ENCODE data around the gene PRKAR1B. TPM values are rescaled to one million over a fixed set of nuclear protein-coding genes. Genes with fewer than 3 reads are reported as not detected.

Gene PRKAR1B
- total and polyA plus RNA-seq, 2 donors (not counting 1 experiment from before 2014, with no cell fraction given), result 4.5 to 8.6 TPM

GRCh38 chr7:550881-551614 lies 176.0 kb downstream of the PRKAR1B start:
- H3K9me3 Mint-ChIP-seq (ENCODE audit: insufficient read depth), result no peaks in the 10 kb centered on the region
- H3K79me2 ChIP-seq (ENCODE audit: control insufficient read depth, insufficient read depth, low read length), result no peaks in the 10 kb centered on the region
- no peak overlapping the region for H3K4me3 Mint-ChIP-seq
- WGBS (ENCODE audit: insufficient coverage), result 94% methylated on average over 19 of the region's 19 CpGs
- no peak overlapping the region for H3K9ac ChIP-seq (ENCODE audit: low read length)
- ATAC-seq (ENCODE audit: low read depth) (no peak), DNase-seq (no peak)
- H3K4me1 Mint-ChIP-seq, result no peaks in the 10 kb centered on the region
- peaks cover 0 to 17% (median 0%) of the 10 kb centered on the region in 3 donors for H3K9me3 ChIP-seq (ENCODE audit: control extremely low read depth in 1 of 3, control insufficient read depth in 2 of 3, insufficient read depth in 1 of 3, low read length in 2 of 3)
- H3K27me3 Mint-ChIP-seq, result no peaks in the 10 kb centered on the region
- POLR2A ChIA-PET, result no interaction called here
- no peak overlapping the region for H3K4me3 ChIP-seq (ENCODE audit: control extremely low read depth in 1 of 5, extremely low read depth in 1 of 5, insufficient read depth in 1 of 5, low read depth in 2 of 5, low read length in 4 of 5)
- no peak overlapping the region for H3K27ac Mint-ChIP-seq
- no peaks in the 10 kb centered on the region for H3K36me3 ChIP-seq (replicated peaks in 1 of 2; ENCODE audit: control extremely low read depth in 1 of 2, control insufficient read depth in 1 of 2, extremely low read depth in 1 of 2, insufficient read depth in 2 of 2, low read length in 1 of 2)
- H3K27ac ChIP-seq (ENCODE audit: low read length in 2 of 2), result no peak overlapping the region
- intact Hi-C loops (cut with micrococcal nuclease), result no loop called here
- no peak overlapping the region for H2AFZ ChIP-seq (ENCODE audit: insufficient read depth, low read depth, low read length, poor library complexity, severe bottlenecking)
- TF ChIP-seq EZH2 (IDR thresholded peaks at IDR 0.05; ENCODE audit: borderline replicate concordance, insufficient read depth, low read depth, low read length, poor library complexity, severe bottlenecking), result no peak
- TF ChIP-seq, protein P1, sequence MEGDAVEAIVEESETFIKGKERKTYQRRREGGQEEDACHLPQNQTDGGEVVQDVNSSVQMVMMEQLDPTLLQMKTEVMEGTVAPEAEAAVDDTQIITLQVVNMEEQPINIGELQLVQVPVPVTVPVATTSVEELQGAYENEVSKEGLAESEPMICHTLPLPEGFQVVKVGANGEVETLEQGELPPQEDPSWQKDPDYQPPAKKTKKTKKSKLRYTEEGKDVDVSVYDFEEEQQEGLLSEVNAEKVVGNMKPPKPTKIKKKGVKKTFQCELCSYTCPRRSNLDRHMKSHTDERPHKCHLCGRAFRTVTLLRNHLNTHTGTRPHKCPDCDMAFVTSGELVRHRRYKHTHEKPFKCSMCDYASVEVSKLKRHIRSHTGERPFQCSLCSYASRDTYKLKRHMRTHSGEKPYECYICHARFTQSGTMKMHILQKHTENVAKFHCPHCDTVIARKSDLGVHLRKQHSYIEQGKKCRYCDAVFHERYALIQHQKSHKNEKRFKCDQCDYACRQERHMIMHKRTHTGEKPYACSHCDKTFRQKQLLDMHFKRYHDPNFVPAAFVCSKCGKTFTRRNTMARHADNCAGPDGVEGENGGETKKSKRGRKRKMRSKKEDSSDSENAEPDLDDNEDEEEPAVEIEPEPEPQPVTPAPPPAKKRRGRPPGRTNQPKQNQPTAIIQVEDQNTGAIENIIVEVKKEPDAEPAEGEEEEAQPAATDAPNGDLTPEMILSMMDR (IDR thresholded peaks at IDR 0.05), result no peak
- H3K4me1 ChIP-seq (ENCODE audit: control insufficient read depth in 2 of 2, insufficient read depth in 2 of 2, low read length in 2 of 2), result no peaks in the 10 kb centered on the region
- CTCF ChIA-PET, result no interaction called here
- no peaks in the 10 kb centered on the region for H4K20me1 ChIP-seq (ENCODE audit: control insufficient read depth, insufficient read depth, low read length, poor library complexity, severe bottlenecking)
- H3K4me2 ChIP-seq (replicated peaks; ENCODE audit: low read depth, low read length, poor library complexity, severe bottlenecking), result no peak overlapping the region
- H3K27me3 ChIP-seq (replicated peaks in 1 of 4; ENCODE audit: control extremely low read depth in 1 of 4, control insufficient read depth in 3 of 4, insufficient read depth in 4 of 4, low read length in 3 of 4), result no peaks in the 10 kb centered on the region

- intact Hi-C loops (cut with micrococcal nuclease), result no loop called here
- WGBS (ENCODE audit: insufficient coverage), result 99% methylated on average over 28 of the region's 31 CpGs
- H3K79me2 ChIP-seq (ENCODE audit: control insufficient read depth, insufficient read depth, low read length), result no peaks in the 10 kb centered on the region
- H3K27ac ChIP-seq (ENCODE audit: low read length in 2 of 2), result no peak overlapping the region
- Mint-ChIP-seq H3K9me3 (ENCODE audit: insufficient read depth) (no peaks in the 10 kb centered on the region), H3K27me3 (no peaks in the 10 kb centered on the region), H3K4me3 (no peak overlapping the region), H3K4me1 (no peaks in the 10 kb centered on the region), H3K27ac (no peak overlapping the region)
- no peaks in the 10 kb centered on the region for H3K27me3 ChIP-seq (replicated peaks in 1 of 4; ENCODE audit: control extremely low read depth in 1 of 4, control insufficient read depth in 3 of 4, insufficient read depth in 4 of 4, low read length in 3 of 4)
- POLR2A ChIA-PET, result no interaction called here
- CTCF ChIA-PET, result no interaction called here
- no peak for TF ChIP-seq EZH2 (IDR thresholded peaks at IDR 0.05; ENCODE audit: borderline replicate concordance, insufficient read depth, low read depth, low read length, poor library complexity, severe bottlenecking)
- TF ChIP-seq, protein P1 (IDR thresholded peaks at IDR 0.05), result no peak
- ATAC-seq (ENCODE audit: low read depth), result no peak
- no peak overlapping the region for H3K4me2 ChIP-seq (replicated peaks; ENCODE audit: low read depth, low read length, poor library complexity, severe bottlenecking)
- H3K9ac ChIP-seq (ENCODE audit: low read length), result no peak overlapping the region
- H3K36me3 ChIP-seq (replicated peaks in 1 of 2; ENCODE audit: control extremely low read depth in 1 of 2, control insufficient read depth in 1 of 2, extremely low read depth in 1 of 2, insufficient read depth in 2 of 2, low read length in 1 of 2), result no peaks in the 10 kb centered on the region
- no peaks in the 10 kb centered on the region for H4K20me1 ChIP-seq (ENCODE audit: control insufficient read depth, insufficient read depth, low read length, poor library complexity, severe bottlenecking)
- peaks cover 0 to 20% (median 0%) of the 10 kb centered on the region in 3 donors for H3K9me3 ChIP-seq (ENCODE audit: control extremely low read depth in 1 of 3, control insufficient read depth in 2 of 3, insufficient read depth in 1 of 3, low read length in 2 of 3)
- no peaks in the 10 kb centered on the region for H3K4me1 ChIP-seq (ENCODE audit: control insufficient read depth in 2 of 2, insufficient read depth in 2 of 2, low read length in 2 of 2)
- DNase-seq, result no peak
- no peak overlapping the region for H3K4me3 ChIP-seq (ENCODE audit: control extremely low read depth in 1 of 5, extremely low read depth in 1 of 5, insufficient read depth in 1 of 5, low read depth in 2 of 5, low read length in 4 of 5)
- no peak overlapping the region for H2AFZ ChIP-seq (ENCODE audit: insufficient read depth, low read depth, low read length, poor library complexity, severe bottlenecking)
Observed at GRCh38 chr7:549891-550625, 177.0 kb downstream of the PRKAR1B start.

Data from B cell (primary cell).